GM21619 (cell line): ENCODE measurements around the gene MAP7D1.

Source experiments
- ATAC-seq: cut with Tn5 transposase; IDR thresholded peaks from one replicate; pipeline ENCODE4 v1.9.1; 2021; ENCODE audit not compliant: unreplicated experiment

The MAP7D1 gene

DNA sequence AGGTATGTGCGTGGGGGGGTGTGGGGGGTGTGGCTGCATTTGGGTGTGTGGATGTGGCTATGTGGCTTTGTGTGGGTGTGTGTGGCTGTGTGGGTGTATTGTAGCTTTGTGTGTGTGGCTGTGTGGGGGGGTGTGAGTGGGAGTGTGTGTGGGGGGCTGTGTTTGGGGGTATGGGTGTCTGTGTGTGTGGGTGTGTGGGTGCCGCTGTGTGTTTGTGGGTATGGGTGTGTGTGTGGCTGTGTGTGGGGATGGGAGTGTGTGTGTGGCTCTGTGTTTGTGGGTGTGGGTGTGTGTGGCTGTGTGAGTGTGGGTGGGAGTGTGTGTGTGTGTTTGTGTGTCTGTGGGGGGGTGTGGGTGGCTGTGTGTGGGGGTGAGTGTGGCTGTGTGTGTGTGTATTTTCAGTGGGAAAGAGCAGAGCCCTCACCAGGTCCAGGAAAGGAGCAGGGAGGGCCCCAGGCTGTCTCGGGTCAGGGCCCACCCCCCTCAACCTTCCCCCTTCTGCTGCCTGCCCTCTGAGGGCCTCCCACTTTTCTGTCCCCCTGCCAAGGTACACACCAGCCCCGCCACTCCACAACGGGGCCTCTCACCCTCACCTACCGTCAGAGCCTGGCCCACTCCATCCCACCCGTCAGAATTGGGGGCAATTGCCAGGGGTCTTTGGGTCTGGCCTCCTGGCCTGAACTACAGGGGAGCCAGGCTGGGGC lies 29.0 kb upstream of the MAP7D1 start:
- no peak for ATAC-seq

GRCh38 chr1:36128126-36128904 lies 27.6 kb upstream of the MAP7D1 start:
- ATAC-seq: no peak

GRCh38 chr1:36128905-36129206 lies 27.1 kb upstream of the MAP7D1 start:
- ATAC-seq: no peak

DNA sequence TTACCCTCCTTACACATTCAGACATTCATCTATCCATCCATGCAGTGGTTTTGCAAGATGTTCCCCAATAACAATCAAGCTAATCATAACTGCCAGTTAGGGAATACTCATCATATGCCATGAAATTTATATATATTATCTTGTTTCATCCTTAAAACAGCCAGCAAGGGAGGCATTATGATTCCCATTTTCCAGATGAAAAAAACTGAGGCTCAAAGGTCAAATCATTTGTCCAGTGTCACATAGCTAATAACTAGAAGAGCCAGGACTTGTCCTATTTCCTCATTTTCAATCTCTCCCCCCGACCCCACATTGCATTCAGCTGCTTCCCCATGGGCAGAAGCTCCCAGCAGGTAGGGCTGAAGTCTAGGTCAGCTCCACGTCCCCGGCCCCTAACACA lies 23.9 kb upstream of the MAP7D1 start:
- no peak for ATAC-seq

- no peak for ATAC-seq
Measured at GRCh38 chr1:36133484-36133883, 22.5 kb upstream of the MAP7D1 start.

DNA sequence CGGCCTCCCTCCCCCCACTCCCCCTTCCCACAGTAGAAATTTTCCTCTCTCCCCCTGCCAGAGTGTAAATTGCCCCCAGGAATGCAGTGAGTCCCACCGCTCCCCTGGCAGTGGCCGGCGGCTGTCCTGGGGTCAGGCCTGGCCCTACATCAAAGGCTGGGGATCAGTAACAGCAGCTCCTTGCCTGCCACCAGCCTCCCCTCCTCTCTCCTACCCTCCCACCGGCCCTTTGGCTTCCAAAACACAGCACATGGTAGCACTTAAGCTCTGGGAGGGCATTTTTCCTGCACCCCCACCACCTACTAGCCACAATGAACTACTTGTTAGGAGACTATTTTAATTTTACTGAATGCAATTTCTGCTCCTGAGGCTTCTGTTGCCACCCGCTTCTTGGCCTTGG lies 21.9 kb upstream of the MAP7D1 start:
- no peak for ATAC-seq

- ATAC-seq: no peak
Measured at GRCh38 chr1:36134505-36135329, 21.2 kb upstream of the MAP7D1 start.

DNA sequence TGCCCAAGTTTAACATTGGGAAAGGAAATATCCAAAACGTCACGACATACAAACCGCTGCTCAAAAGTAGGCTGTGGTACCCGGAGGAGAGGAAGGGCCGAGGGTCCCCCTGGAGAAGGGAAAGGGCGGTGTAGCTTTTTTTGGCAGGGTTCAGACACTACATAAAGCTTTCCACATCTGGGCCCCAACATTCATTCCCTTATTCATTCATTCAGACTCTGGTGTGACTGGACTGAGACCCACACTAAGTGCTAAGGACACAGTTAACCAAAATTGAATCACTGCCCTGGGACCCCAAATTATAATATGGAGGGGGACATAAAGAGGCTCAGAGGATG lies 20.7 kb upstream of the MAP7D1 start:
- no peak for ATAC-seq

DNA sequence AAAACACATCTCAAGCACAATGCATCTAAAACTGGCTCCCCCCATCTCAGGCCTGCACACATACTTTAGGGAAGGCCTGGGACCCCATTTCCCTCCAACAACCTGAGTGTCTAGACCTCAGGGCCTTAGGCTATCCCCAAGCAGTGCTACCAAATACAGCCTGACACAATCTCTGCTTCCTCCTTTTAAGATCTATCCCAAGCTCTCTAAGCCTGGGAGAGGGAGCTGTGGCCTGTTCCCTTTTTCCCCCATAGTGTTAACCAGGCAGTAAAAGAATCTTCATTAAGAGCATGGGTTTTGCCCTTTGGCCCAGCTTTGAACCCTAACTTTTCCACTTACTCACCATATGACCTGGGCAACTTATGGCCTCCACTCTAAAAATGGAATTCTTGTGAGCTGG lies 20.2 kb upstream of the MAP7D1 start:
- no peak for ATAC-seq

DNA sequence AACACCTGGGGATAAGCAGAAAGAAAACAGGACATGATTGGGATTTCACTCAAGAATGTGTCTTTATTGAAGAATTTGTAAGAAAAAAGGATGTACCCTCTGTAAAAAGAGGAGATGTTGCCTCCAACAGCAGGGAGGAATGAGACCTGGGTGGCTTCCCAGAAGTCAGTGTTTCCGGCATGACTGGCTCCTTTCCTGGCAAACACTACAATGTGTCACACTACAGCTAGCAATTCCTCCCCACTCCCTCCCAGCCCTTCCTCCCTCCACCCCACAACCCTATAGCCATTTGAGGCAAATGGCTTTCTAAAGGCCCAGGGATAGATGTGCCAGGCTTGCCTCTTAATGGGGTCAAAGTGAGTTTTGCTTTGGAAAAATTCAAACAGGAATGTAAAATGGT lies 19.4 kb upstream of the MAP7D1 start:
- no peak for ATAC-seq

DNA sequence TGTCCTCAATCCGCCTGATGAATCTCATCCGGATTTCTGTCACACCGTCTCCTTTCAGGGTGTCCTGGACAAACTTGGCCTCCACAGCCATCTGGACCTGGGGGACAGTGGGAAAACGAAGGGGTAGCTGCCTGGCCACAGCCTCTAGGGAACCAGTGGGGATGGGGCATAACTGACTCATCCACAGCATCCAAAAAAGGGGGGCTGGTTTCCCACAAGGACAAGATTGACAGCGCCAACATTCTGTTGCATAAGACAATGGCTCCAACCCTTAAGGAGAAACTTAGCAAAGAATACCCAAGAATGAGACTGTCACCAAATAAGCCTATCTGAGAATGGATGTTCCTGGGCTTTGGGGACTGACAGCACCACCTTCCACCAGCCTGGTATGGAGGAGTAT lies 18.7 kb upstream of the MAP7D1 start:
- ATAC-seq: no peak

DNA sequence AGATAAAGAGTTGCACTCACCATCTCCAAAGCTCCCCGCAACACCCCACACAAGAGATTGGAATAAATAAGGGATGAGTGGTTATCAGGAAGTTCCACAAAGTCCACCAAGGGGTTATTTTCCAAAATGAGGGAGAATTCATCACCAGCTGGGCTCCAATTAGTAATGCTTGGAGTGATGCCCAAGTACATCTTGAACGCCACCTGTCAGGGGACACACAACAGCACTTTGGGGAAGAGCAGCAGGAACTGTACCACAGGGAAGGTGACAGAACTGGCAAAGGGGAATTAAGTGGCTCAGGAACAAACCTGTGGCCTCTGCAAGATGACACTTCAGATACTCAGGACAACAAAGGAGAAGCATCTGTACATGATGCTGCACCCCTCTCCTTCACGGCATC lies 18.2 kb upstream of the MAP7D1 start:
- ATAC-seq: no peak

DNA sequence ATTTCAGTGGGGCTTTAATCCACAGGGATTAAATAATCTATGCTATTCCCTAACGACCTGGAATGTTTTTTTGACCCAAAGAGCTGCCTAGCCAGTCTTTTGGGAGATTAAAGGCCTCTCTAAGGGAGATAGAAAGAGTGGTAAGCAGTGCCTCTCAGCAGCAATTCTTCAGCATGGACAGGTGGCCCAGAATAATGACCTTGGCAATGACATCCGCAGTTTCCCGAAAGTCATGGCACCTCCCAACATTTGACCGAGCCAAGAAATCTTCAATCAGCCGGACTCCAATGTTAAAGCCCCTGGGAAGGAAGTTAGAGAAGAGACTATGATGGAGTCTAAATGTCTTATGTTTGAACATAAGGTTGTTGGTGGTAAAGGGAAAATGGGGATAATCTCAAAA lies 16.4 kb upstream of the MAP7D1 start:
- no peak for ATAC-seq

GRCh38 chr1:36142121-36142520 lies 13.8 kb upstream of the MAP7D1 start:
- ATAC-seq: no peak

GRCh38 chr1:36143424-36143823 lies 12.5 kb upstream of the MAP7D1 start:
- peak; percentile 52 for ATAC-seq

DNA sequence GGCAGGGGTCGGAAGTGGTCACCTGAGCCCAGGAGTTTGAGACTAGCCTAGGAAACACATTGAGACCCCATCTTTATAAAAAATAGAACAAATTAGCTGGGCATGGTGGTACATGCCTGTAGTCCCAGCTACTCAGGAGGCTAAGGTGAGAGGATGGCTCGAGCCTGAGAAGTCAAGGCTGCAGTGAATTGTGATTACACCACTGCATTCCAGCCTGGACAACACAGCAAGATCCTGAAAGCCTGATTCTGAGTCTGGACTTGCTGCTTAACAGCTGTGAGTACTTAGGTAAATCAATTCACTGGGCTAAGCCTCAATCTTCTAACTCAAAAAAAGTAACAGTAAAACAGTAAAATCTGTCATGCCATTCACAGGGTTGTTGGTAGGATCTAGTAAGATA lies 11.5 kb upstream of the MAP7D1 start:
- no peak for ATAC-seq

DNA sequence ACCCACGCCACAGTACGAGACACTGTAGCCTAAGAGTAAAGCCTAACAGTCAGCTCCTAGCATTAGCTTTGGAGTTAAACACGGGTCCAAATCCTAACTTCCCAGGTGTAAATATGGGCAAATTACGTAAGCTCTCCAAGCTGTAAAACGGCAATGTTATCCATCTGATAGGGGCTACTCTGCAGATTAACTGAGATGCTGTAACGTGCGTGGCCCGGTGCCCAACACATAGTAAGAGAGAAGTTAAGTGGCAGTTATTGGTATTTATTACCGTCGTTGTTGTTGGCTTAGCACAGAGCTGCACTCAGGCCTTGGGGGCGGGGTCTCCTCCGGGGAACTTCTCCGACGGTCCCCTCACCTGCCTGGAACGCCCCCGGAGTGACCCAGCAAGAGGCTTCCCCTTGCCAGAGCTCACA lies 7.1 kb upstream of the MAP7D1 start:
- ATAC-seq: no peak

DNA sequence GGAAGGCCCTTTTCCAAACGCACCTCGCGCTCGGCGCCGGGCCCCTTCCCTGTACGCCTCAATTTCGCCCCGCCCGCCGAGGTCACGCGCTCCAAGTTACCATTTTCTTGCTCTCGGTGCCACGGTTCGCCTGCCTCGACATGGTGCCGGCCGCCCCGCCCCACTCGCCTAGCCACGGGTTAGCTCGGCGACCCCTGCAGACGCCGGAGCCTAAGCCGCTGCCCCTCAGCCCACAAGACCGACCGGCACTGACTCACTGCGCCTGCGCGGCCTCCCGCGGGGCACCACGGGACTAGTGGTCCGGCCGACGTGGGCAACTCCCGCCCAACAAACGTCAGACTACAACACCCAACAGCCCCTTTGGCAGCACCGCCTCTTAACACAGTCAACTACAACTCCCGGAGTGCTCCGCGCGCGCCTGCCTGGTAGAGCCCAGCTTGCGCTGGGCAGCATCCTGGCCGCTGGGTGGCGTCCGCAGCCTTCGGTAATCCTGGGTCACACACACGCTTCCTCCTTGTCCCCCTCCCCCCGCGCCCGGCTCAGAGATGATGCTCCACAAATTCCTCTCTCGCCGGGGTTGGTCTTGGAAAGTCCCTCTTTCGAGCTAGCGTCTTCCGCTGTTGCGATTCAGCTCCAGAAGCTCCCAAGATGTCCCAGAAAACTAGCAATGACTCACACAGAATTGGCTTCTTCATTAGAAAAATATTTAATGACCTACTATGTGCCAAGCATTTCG lies 6.6 kb upstream of the MAP7D1 start, which contains the start of gene TRAPPC3:
Gene TRAPPC3 (minus strand): TSS at position 250 of the 736 bp plus-strand sequence. CDS start 108 bp downstream, at position 142.
- peak; percentile 84 for ATAC-seq

GRCh38 chr1:36149973-36150295 lies 6.0 kb upstream of the MAP7D1 start:
- ATAC-seq: no peak

GRCh38 chr1:36150296-36151133 lies 5.4 kb upstream of the MAP7D1 start:
- peak; percentile 47 for ATAC-seq
